Erythroblast (primary cell): ENCODE data around the gene KRTAP12-4.

Experiments
- GATA1 ChIP-seq: IDR thresholded peaks from 2 replicates; pipeline ENCODE4 v1.6.1; 2011; ENCODE audit warnings: low read depth, mild to moderate bottlenecking, control low read depth, low read length, moderate library complexity
- POLR2A ChIP-seq: IDR thresholded peaks from 2 replicates; pipeline ENCODE4 v1.6.1; 2011; ENCODE audit warnings: mild to moderate bottlenecking, low read length

- TF ChIP-seq POLR2A (no peak), GATA1 (no peak)
Measured at GRCh38 chr21:44612669-44613229, 41.7 kb downstream of the KRTAP12-4 start.
